NCI-H1694 treated with DMSO at 0.1 percent for 48 hours (cell line): ENCODE measurements around the gene TBC1D2.
A peak's percentile ranks its signal among the peaks of the same experiment; 100 is the strongest.

Source experiments
- DNase-seq: peaks from one replicate; lab custom pipeline; 2025; lab: John Stamatoyannopoulos, UW

Gene TBC1D2

GRCh38 chr9:98164912-98165311 is 90.5 kb downstream of the TBC1D2 start:
- no peak for DNase-seq

- DNase-seq, result peak; percentile 73
These were observed 92.8 kb downstream of the TBC1D2 start for GRCh38 chr9:98162613-98163012.

GRCh38 chr9:98161851-98162250 is 93.6 kb downstream of the TBC1D2 start:
- no peak for DNase-seq

- DNase-seq, result no peak
These were observed 95.7 kb downstream of the TBC1D2 start for GRCh38 chr9:98159790-98160189.

- no peak for DNase-seq
These were observed 96.1 kb downstream of the TBC1D2 start for GRCh38 chr9:98159301-98159700.

- no peak for DNase-seq
These were observed 97.2 kb downstream of the TBC1D2 start for GRCh38 chr9:98158071-98158831.

- no peak for DNase-seq
These were observed 98.1 kb downstream of the TBC1D2 start for GRCh38 chr9:98157372-98157771.

- no peak for DNase-seq
These were observed 100.8 kb downstream of the TBC1D2 start for GRCh38 chr9:98154678-98155077.

GRCh38 chr9:98152526-98152925 is 102.9 kb downstream of the TBC1D2 start:
- DNase-seq, result no peak

- DNase-seq, result no peak
These were observed 104.7 kb downstream of the TBC1D2 start for GRCh38 chr9:98150721-98151120.

- DNase-seq, result no peak
These were observed 105.3 kb downstream of the TBC1D2 start for GRCh38 chr9:98150164-98150563.

- no peak for DNase-seq
These were observed 106.0 kb downstream of the TBC1D2 start for GRCh38 chr9:98149422-98149821.
